HG03139 (cell line): ENCODE results near the gene THUMPD2.

Experiments used
- ATAC-seq: cut with Tn5 transposase; IDR thresholded peaks from one replicate; pipeline ENCODE4 v1.9.1; 2021; ENCODE audit not compliant: unreplicated experiment

The THUMPD2 gene

DNA sequence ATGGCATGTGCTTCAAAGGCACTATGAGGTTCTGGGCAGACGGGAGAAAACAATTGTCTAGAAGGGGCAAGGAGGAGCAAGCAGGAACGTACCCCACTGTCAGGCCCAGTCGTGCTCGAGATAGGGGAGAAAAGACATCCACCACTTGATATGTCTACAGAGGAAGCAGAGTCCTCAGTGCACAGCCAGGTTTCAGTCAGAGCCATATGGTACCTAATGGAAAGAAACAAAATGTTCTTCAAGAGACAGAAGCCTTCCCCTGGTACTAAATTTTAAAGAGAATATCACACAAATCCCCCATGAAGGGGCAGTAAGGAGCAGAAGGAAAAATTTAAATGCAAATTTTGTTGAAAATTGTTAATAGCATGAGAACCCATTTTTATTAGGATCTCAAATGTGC lies 21.9 kb downstream of the THUMPD2 start:
- no peak for ATAC-seq

DNA sequence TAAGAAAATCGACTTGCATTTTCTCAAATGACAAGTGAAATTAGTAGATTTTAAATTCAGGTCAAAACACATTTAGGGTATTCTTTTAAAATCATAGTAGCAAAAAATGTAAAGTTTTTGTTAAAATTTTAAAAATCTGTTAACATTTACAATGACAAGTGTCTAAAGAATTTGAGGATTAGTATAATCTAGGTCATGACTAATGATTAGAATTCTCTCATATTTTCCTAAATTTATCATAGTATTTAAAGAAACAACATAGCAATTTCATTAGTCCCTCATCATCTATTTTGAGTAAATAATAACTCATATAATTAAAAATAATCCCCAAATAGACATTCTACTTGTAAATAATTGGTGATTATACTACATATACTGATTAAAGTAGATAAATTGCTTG lies 23.6 kb downstream of the THUMPD2 start:
- no peak for ATAC-seq

DNA sequence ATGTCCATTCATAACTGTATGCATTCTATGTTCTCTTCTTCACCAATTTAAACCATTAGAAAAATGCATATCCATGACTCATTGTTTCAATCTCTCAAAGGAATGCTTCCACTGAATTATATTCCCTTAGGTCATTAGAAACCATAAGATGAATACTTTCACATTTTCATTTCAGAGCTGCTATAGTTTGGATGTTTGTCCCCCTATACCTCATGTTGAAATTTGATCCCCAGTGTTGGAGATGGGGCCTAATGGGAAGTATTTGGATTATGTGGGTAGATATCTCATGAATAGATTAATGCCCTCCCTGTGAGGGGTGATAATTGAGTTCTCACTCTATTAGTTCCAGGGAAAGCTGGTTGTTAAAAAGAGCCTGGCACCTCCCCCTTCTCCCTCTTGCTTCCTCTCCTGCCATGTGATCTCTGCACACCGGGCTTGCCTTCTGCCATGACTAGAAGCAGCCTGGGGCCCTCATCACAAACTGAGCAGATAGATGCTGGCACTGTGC lies 35.7 kb downstream of the THUMPD2 start:
- no peak for ATAC-seq

DNA sequence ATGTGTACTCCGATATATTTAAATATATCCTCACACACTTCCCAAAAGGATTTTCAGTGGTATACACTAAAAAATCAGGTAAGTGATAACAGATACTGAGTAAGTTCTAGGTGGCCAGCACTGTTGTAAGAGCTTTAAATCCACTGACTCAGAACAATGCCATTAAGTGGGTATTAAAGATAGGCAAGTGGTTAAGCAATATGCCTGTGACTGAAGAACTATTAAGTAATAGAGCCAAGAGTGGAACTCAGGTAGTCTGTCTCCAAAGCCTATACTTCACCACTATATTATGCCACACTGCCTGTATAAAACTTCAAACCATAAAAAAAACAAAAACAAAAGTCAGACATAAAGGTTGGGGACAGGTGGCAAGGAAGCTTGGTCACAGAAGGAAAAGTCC lies 37.2 kb downstream of the THUMPD2 start:
- no peak for ATAC-seq

DNA sequence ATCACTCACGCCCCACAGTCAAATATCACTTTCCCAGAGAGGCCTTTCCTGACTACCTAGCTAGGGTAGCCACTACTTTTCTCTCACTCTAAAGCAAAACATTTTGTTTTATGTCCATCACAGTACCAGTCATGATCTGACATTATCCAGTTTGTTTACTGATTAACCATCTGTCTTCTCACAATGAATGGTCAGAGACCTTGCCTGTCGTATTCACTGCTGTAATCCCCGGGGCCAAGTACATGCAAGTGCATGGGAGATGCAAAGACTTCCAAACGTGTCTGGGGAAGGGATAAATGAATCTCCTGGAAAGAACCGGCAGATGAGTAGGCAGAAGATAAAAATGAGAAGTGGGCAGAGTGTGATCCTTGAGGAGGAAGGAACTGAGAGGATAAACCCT lies 39.7 kb downstream of the THUMPD2 start:
- no peak for ATAC-seq

DNA sequence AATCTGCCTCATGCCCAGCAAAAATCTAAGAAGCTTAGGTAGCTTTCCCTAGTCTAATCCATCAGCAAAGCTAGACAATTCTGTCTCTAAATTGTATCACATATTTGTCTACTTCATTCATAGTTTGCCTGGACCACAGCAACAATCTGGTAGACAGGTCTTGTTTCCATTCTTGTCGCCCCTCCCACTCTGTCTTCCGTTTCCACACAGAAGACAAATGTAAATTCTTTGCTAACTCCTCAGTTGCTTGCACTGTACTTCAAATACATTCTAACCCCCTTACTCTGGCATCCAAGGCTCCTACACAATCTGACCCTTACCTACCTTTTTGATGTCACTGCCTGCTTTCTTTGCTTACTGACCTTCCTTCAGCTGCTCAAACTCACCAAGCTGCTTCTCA lies 40.1 kb downstream of the THUMPD2 start:
- ATAC-seq = no peak

DNA sequence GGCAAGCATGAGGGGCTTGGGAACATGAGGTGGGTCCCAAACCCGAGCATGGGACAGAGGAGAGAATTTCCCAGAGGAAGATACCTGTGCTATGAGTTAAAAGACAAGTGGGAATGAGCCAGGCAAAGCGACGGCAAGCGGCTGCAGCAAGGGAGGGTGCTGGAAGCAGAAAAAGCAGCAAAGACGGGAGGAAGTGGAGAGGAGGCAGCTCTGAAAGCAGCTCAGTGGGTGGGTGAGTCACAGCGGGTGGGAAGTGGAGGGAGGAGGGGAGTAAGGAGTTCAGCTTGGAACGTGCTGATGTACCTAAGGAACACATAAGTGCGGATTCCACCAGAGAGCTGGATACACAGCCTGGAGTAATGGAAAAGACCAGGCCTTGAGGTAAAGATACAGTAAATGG lies 41.4 kb downstream of the THUMPD2 start:
- ATAC-seq = no peak

DNA sequence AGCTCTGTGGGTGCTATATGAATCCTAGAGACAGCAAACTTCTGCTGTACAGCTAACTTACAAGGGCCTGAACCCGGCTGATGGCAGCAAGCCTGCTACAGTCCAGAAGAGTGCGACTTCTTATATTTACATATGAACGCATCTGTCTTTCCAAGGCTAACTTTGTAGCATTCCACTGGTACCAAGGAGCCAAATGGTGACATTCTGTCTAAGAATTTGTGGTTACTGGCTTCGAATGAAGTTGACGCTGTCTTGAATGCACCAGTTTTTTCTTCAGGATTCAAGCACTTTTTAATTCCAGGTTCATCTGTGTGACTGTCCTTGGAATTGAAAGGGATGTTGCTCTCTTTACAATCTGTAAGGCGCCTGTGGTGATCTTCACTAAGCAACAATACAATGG lies 42.4 kb downstream of the THUMPD2 start:
- no peak for ATAC-seq

DNA sequence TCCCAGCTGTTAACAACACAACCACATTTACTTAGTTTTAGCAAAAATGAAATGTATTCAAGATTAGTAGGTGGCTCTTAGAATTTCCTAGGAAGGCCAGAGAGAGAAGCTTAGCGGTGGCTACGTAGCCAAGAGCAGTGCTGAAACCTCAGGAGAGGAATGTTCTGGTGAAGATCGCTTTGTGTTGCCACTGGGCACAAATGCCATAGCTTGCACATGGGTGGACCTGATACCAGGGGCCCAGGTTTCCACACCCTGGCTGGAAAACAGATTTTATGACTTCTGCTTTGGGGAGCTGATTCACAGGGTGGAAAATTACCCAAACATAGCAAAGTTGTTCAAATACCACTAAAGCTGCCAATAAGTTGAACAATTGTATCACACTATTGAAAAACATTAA lies 43.4 kb downstream of the THUMPD2 start:
- ATAC-seq = no peak

DNA sequence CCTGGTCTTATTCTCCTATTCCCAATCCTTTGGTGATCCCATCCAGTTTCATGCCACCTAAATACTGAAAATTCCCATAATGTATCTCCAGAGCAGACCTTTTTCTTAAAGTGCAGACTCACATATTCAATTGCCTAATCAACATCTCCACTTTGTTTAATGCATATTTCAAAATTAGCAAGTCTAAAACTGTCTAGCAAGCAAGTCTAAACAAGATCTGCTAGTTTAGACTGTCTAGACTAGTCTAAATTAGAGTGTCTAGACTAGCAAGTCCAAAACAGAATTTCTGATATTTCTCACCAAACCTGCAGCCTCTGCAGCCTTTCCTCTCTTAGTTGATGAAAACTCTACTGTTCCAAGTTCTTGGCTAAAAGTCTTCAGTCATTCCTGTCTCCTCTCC lies 44.6 kb downstream of the THUMPD2 start:
- ATAC-seq = no peak

DNA sequence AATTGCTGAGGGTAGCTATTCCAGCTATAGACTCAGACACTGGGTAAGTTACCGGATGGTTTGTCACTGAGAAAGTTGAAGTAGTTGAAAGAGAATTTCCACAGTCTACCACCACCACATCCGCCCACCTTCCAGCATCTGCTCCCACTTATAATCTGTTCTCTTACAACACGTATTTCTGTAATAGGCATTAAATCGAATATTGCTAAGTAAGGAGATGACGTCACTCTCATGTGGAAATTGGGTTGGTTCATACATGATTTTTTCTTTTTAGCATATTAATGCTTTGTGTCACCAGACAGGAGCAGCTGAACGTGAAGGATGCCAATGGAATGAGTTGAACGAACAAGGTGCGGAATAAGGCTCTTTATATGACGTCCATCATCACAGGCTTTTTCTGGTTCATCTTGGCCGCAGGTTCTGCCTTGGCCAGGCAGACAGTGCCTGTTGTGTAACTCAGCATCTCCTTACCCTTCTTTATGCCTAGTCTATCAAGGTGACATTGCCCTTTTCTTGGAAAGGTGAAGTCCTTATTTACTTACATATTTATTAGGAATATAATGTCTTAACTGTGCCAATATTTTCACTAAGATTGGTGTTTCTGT lies 45.9 kb downstream of the THUMPD2 start:
- ATAC-seq = no peak

DNA sequence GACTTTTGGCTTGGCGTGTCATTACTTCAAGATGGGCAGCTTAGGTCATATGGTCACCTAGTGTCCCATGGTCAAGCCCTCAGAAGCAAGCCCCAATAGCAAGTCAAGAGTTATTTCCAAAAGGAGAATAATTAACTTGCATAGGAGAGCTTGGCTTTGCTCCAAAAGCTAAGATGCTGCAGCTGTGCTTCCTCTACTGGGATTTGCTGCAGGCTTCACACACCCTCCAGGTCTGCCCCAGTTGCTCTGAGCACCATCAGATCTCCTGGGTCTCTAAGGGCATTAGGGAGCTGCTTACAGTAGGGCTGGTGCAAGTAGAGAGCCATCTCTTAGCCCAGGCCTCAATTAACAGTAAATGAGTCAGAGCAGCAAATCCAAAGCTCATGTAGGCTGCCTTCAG lies 46.6 kb downstream of the THUMPD2 start:
- ATAC-seq = no peak

DNA sequence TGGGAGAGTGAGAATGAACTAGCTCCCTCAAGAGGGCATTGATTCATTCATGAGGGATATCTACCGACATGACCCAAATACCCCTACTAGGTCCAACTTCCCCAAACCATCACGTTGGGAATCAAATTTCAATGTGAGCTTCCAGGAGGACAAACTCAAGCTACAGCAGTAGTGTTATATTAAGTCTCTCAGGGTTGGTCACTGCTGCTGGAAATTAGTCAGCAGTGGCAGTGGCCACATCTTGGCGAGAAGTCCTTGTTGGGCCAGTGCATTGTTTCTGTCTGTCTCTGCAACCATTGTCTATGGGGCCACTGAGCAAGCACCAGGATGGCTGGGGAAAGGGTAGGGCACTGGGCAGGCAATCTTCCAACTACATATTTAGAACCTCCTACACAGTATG lies 47.5 kb downstream of the THUMPD2 start:
- ATAC-seq = no peak

DNA sequence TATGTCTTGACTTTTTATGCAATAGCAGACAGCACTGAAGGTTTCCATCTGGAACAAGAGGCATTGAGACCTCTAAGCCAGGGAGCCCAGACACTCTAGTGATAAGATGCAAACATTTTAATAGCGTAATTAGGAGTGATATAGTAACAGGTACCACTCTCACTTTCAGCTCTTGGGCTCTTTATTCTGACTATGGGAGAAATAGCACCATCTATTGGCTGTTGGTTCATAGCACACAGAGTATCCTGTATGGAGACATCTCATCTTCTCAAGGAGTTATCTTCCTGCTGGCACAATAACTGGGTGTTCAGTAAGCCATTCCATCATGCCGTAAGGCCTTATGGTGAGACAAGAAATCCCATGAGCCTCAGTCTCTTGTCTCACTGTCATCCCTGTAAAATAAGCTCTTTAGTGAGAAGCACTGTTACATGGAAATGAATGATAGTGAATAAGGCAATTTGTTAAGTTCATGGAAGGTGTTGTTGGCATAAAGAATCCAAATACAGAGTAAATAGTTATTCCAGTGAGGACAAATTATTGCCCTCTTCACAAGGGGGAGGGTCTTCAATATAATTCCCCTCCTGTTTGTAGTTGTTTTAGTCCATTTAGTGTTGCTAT lies 48.3 kb downstream of the THUMPD2 start:
- peak; percentile 45 for ATAC-seq

DNA sequence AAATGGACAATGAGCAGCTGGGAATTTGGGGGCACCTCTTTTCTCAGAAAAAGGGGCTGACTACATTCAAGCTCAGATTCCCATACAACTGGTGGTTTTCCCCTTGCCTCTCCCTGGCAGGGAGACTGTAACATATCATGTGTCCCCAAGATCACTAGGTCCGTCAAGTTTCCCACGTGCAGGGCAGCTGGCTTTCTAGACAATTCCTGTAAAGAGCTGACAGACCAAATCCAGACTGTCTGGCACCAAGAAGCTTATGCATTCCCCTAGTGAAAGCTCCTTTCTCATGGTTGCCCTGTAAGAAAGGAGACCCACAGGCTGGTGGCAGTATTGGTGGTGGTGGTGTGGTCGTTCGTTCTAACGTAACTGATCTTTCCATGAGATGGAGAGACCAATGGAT lies 48.8 kb downstream of the THUMPD2 start:
- no peak for ATAC-seq

DNA sequence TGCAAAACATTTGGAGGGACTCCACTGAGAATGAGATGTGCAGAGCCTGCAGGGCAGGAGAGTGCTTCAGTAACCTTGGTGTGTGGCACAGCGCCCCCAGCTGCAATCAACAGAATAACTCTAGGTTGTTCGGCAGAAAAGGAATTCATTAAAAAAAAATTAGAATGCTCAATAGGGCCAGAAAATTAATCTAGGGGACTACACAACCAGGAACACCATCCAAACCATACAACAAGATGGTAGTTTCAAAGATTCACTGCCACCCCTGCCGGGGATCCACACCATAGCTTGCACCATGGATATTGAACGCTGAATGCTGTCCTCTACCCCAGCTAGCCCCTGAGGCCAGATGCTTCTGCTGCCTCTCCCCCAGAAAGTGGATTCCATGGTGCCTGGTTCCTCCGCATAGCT lies 50.1 kb downstream of the THUMPD2 start:
- no peak for ATAC-seq

DNA sequence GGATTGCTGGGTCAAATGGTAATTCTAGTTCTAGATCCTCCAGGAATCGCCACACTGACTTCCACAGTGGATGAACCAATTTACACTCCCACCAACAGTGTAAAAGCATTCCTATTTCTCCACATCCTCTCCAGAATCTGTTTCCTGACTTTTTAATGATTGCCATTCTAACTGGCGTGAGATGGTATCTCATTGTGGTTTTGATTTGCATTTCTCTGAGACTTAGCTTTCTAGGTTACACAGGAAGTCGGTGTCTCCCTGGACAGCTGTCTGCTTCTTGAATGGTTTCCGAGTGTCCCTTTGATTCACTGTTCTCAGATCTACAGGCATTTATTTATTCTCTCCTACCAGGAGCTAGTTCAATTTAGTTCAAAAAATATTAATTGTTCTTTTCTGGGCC lies 51.0 kb downstream of the THUMPD2 start:
- ATAC-seq = peak; percentile 64

DNA sequence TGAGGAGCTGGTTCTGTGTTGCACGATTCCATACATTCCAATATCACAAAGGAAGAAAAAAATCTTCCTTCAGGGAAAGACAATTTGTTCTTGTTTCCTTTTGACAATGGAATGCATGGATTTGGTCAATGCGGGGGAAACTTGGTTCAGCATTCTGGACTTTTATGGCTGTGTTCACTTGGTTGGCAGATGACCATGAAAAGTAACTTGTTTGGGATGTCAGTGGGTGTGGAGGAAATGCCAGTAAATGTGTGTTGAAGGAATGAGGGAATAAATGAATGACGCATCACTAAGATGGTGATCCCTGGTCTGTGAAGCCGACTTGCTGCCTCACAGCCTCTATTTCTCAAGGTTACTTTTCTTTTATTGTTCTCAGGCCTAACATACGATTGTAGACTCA lies 53.7 kb downstream of the THUMPD2 start:
- ATAC-seq = no peak

DNA sequence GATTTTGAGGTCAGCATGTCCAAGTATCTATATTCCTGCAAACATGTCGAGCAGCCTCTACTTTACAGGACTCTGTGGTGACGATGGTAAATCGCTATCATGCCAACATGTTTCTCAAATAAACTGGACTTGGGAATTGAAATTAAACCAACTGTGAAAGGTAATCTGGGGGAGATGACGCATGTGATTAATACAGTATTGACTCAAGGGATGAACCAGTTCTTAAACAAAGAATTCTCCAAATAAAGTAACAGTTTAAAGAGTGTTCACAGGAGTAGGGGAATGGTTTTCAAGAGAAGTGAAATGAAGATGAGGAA lies 54.3 kb downstream of the THUMPD2 start:
- ATAC-seq = no peak

DNA sequence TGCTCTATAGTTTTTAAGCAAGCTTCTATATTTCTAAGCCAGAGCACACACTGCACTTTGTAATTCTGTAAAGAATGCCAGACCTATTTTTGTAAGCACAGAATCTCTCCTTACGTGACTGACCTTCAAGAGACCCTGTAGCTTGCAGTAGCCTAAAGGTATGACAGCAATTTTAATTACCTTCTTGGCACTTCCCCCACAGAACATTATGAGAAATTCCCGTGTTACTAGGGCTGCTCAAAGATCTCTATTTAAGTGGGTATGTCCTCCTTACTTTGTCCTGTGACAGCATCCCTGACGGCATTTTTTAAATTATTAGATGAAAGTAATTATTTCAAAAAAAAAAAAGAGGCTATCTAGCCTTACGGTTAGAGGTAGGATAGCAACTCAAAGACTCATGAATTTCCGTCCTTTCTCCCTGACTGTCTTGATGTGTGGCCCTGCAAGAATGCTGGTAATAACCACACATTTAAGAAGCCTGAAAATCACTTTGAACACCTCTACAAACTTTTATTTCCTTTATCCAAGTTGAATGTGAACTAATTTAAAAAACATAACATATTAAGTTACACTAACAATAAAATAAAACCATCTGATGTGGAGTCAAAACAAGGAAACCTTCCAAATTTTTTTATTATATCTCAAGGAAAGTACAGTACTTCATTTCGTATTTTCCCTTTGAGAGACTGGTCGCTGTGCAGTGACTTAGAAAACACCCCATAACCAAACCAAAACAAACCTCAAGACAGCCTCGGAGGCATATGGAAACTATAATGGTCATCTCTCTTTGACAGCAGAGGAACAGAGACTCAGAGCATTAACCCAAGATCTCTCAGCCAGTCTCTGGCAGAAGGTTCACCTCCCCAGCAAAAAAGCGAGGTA lies 54.9 kb downstream of the THUMPD2 start:
- ATAC-seq = no peak

DNA sequence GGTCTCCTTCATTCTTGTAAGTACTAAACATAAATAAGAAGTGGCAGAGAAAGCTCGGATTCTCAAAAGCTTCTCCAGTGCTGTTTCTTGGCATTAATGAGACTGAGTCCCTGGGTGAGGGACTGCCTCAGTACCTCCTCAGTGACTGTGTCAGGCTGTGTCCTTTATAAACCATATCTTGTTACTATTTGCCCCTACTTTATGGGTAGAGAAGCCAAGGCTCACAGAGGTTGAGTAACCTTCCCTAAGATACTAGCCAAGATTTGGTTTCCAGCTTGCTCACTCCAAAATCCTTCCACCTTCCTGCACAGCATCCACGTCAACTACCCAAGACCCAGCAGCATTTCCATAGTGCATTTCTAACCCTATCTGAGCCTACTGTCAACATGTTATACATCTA lies 55.6 kb downstream of the THUMPD2 start:
- ATAC-seq = no peak

DNA sequence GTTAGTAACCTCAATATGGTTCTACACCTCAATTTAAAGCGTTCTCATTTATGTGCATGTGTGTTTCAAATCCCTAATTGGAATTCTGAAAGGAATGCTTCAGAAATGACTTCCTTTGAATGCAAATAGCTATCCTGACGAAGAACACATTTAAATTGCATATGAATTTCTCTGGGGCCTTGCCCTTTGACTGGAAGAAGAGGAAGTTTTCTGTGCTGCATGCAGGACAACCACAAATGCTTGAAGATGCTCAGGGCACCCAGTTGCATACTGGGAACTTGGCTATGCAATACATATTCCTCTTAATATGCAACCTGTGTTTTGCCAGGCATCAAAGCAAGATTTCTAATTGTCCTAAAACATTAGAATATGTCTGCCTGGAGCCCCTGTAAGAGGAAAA lies 58.1 kb downstream of the THUMPD2 start:
- no peak for ATAC-seq
